ENCODE results near the gene ANKRD13C. TPM values are rescaled to one million over a fixed set of nuclear protein-coding genes. Genes with fewer than 3 reads are reported as not detected.

The ANKRD13C gene
- total RNA-seq, 1 experiment from 2014 or later: 24.3 TPM

DNA sequence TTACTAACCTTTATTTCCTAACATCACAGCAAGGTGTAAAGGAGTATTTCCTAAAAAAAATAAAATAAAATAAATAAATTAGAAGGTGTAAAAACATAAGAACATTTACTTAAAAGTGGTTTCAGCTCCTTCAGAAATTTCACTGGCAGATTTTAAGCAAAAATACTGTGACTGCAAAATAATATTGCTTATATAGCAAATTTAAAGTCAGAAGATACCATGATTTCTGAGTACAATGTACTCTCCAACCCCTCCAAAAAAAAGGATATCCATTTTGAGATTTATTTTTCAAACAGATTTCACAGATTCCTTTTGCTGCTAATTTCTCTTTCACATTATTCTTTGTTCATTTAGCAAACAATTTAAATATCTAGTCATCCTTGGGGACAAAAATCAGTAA is 18.5 kb downstream of the ANKRD13C start:
- Histone ChIP-seq H3K9me2 (ENCODE audit: insufficient read depth) (no peaks in the 10 kb centered on the region), H3K27ac (no peak overlapping the region), H3K36me3 (ENCODE audit: low read depth) (0 out of 2 replicates have a peak, but pooled peaks cover 8% of the 10 kb centered on the region), H3K79me2 (ENCODE audit: low read depth) (peaks cover 52% of the 10 kb centered on the region), H4K20me1 (ENCODE audit: insufficient read depth) (0 out of 2 replicates have a peak, but pooled peaks cover 6% of the 10 kb centered on the region), H3K4me2 (no peak overlapping the region), H2AFZ (no peak overlapping the region), H3K4me1 (replicated peaks; ENCODE audit: insufficient read depth) (peaks cover 9% of the 10 kb centered on the region), H3K27me3 (ENCODE audit: insufficient read depth, low read depth) (no peaks in the 10 kb centered on the region), H3K4me3 (no peak overlapping the region), H3K9me3 (ENCODE audit: insufficient read depth, low read depth) (no peaks in the 10 kb centered on the region), H3F3A (ENCODE audit: insufficient read depth, low read depth) (no peaks in the 10 kb centered on the region; the same call in 1 of the 2 replicates)
- DNase-seq: no peak
- no peak for TF ChIP-seq EZH2 (IDR thresholded peaks at IDR 0.05; ENCODE audit: low read depth)
- TF ChIP-seq, protein P1, sequence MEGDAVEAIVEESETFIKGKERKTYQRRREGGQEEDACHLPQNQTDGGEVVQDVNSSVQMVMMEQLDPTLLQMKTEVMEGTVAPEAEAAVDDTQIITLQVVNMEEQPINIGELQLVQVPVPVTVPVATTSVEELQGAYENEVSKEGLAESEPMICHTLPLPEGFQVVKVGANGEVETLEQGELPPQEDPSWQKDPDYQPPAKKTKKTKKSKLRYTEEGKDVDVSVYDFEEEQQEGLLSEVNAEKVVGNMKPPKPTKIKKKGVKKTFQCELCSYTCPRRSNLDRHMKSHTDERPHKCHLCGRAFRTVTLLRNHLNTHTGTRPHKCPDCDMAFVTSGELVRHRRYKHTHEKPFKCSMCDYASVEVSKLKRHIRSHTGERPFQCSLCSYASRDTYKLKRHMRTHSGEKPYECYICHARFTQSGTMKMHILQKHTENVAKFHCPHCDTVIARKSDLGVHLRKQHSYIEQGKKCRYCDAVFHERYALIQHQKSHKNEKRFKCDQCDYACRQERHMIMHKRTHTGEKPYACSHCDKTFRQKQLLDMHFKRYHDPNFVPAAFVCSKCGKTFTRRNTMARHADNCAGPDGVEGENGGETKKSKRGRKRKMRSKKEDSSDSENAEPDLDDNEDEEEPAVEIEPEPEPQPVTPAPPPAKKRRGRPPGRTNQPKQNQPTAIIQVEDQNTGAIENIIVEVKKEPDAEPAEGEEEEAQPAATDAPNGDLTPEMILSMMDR (conservative IDR thresholded peaks at IDR 0.05): no peak
- no TSS peak for BruUV-seq (replicated peaks)
- ChIA-PET CTCF (no interaction called here), POLR2A (ENCODE audit: unreplicated experiment) (interaction anchor here (0.6 to 0.7 kb wide), 2 partner anchors 37 to 416 kb away, joined by 3 to 4 read pairs; no protein-coding TSS in a partner anchor)
- intact Hi-C loops (cut with micrococcal nuclease; ENCODE audit: unreplicated experiment): no loop called here

DNA sequence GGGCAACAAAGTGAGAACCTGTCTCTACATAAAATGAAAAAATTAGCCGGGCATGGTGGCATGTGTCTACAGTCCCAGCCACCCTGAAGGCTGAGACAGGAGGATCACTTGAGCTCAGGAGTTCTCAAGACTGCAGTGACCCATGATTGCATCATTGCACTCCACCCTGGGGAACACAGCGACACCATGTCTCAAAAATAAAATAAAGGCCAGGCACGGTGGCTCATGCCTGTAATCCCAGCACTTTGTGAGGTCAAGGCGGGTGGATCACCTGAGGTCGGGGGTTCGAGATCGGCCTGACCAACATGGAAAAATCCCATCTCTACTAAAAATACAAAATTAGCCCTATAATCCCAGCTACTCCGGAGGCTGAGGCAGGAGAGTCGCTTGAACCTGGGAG is 20.1 kb downstream of the ANKRD13C start:
- H3K4me3 ChIP-seq: no peak overlapping the region
- H2AFZ ChIP-seq: no peak overlapping the region
- intact Hi-C loops (cut with micrococcal nuclease; ENCODE audit: unreplicated experiment): no loop called here
- no peaks in the 10 kb centered on the region for H3K27me3 ChIP-seq (ENCODE audit: insufficient read depth, low read depth)
- H3K79me2 ChIP-seq (ENCODE audit: low read depth): peaks cover 39% of the 10 kb centered on the region
- BruUV-seq (replicated peaks): no TSS peak
- no peaks in the 10 kb centered on the region for H3K9me3 ChIP-seq (ENCODE audit: insufficient read depth, low read depth)
- H4K20me1 ChIP-seq (ENCODE audit: insufficient read depth): 0 out of 2 replicates have a peak, but pooled peaks cover 5% of the 10 kb centered on the region
- H3F3A ChIP-seq (ENCODE audit: insufficient read depth, low read depth): no peaks in the 10 kb centered on the region; the same call in 1 of the 2 replicates
- POLR2A ChIA-PET (ENCODE audit: unreplicated experiment): no interaction called here
- peaks cover 9% of the 10 kb centered on the region for H3K4me1 ChIP-seq (replicated peaks; ENCODE audit: insufficient read depth)
- H3K27ac ChIP-seq: peak overlapping the region; percentile 3; the same call in 1 of the 2 replicates
- no peak for DNase-seq
- H3K36me3 ChIP-seq (ENCODE audit: low read depth): 0 out of 2 replicates have a peak, but pooled peaks cover 8% of the 10 kb centered on the region
- TF ChIP-seq, protein P1 (conservative IDR thresholded peaks at IDR 0.05): no peak
- no peak for TF ChIP-seq EZH2 (IDR thresholded peaks at IDR 0.05; ENCODE audit: low read depth)
- CTCF ChIA-PET: no interaction called here
- H3K9me2 ChIP-seq (ENCODE audit: insufficient read depth): no peaks in the 10 kb centered on the region
- no peak overlapping the region for H3K4me2 ChIP-seq

DNA sequence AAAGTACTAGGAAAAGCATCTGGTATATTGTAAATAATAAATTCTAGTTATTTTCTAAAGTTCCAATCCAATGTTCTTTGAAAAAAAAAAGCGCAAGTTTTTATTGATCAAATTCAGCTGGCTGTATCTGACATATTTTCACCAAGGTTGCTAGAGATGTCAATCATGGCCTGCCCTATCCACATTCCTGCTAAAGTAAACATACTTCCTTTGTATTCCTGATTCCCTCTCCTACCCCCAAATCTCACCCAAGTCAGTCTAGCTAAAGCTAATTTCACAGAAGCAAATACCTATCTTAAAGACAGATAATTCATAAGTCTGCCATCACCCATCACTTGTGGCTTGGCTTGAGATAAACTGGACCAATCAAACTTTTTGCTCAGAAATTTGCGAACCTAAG is 21.3 kb downstream of the ANKRD13C start:
- Histone ChIP-seq H3F3A (ENCODE audit: insufficient read depth, low read depth) (no peaks in the 10 kb centered on the region; the same call in none of the 2 replicates), H3K27me3 (ENCODE audit: insufficient read depth, low read depth) (no peaks in the 10 kb centered on the region), H3K79me2 (ENCODE audit: low read depth) (peaks cover 43% of the 10 kb centered on the region), H3K9me3 (ENCODE audit: insufficient read depth, low read depth) (no peaks in the 10 kb centered on the region), H3K4me2 (no peak overlapping the region), H2AFZ (no peak overlapping the region), H3K27ac (peak overlapping the region; percentile 3; the same call in 1 of the 2 replicates), H3K9me2 (ENCODE audit: insufficient read depth) (no peaks in the 10 kb centered on the region), H3K36me3 (ENCODE audit: low read depth) (0 out of 2 replicates have a peak, but pooled peaks cover 5% of the 10 kb centered on the region), H3K4me1 (replicated peaks; ENCODE audit: insufficient read depth) (peaks cover 12% of the 10 kb centered on the region), H3K4me3 (no peak overlapping the region), H4K20me1 (ENCODE audit: insufficient read depth) (0 out of 2 replicates have a peak, but pooled peaks cover 5% of the 10 kb centered on the region)
- TF ChIP-seq, protein P1 (conservative IDR thresholded peaks at IDR 0.05): no peak
- TF ChIP-seq EZH2 (IDR thresholded peaks at IDR 0.05; ENCODE audit: low read depth): no peak
- ChIA-PET CTCF (no interaction called here), POLR2A (ENCODE audit: unreplicated experiment) (interaction anchor here (0.5 to 0.6 kb wide), 2 partner anchors 18 to 63 kb away, joined by 3 read pairs; no protein-coding TSS in a partner anchor)
- no peak for DNase-seq
- BruUV-seq (replicated peaks): no TSS peak
- intact Hi-C loops (cut with micrococcal nuclease; ENCODE audit: unreplicated experiment): no loop called here

All from PC-9 (cell line).